Activated CD4-positive, alpha-beta T cell treated with anti-CD3 and anti-CD28 coated beads for 24 hours (primary cell): ENCODE data around the gene NKIRAS2.
A peak's percentile ranks its signal among the peaks of the same experiment; 100 is the strongest.
"Not testable (repeated sequence)": the region's sequence is repeated elsewhere in the genome, so short reads cannot be mapped to it uniquely, and the experiment has no call there.

Experiments
- DNase-seq, 2 donors: peaks; one replicate each; pipeline ENCODE4 v3.0.0-alpha.2; 2020; ENCODE audit warnings: low read depth in 2 of 2

Gene NKIRAS2

DNA sequence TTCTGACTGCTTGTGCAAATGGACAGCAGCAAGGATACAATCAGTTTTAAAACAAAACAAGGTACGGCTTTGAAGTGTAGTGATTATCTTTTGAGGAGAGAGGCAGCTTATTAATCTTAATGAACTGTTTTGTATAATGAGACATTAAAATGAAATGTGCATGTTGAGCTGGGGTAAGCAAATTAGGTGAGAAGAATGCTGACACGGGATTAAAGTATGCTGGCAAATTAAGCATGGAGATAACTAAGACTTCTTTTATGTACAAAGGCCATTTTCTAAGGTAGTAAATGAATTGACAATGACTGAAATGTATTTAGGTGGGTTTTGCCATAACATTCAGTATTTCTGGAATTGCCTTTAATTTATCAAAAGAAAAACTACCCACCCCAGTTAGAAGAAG, 21.4 kb upstream of the NKIRAS2 start:
- no peak for DNase-seq

DNA sequence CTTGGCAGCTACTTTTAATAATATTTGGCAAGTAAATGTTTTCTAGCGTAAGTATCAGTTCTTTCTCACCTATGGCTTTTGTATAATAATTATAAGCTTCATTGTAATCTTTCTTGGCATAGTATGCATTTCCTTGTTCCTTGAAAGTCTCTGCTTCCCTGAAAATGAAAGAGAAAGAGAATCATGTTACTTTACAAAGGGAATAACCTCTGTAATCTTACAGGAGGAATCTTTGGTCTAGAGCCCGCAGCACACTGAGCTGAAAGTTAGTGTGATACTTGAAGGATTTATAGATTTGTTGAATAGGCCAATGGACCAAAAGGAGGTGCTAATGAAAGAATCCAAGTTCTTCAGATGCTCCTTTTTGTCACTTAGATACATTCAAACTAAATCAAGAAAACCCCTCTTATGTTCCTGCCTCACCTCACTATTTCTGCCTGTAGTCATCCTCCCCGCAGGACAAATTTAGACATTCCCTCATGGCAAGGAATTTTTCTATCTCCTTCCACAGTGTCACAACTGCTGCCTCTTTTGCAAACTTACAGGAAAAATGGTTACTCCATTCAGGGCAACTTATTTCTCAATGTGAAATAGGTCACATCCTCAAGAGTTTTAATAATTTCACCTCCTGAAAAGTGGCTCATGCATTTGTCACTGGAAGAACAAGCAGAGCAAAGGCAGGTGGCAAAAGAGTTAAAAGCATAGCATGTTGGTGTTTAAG, 19.3 kb upstream of the NKIRAS2 start:
- DNase-seq = no peak

DNA sequence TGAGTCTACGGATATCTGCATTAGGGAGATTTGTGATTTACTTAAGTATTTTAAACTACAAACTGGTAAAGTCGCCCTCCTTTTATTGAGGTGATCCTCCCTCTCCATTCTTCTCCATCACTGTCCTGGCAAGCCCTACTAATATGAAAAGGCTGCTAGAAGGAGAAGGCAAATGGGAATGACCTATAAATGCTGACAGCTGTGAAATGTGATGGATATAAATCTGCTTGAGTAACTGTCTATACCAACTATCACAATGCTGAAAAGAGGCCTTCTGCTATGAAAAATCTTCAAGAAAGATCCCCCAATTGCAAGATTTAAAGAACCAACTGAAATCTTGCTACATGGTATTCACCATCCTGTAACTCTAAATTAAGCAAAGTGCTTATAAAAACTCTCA, 18.2 kb upstream of the NKIRAS2 start:
- DNase-seq = no peak

DNA sequence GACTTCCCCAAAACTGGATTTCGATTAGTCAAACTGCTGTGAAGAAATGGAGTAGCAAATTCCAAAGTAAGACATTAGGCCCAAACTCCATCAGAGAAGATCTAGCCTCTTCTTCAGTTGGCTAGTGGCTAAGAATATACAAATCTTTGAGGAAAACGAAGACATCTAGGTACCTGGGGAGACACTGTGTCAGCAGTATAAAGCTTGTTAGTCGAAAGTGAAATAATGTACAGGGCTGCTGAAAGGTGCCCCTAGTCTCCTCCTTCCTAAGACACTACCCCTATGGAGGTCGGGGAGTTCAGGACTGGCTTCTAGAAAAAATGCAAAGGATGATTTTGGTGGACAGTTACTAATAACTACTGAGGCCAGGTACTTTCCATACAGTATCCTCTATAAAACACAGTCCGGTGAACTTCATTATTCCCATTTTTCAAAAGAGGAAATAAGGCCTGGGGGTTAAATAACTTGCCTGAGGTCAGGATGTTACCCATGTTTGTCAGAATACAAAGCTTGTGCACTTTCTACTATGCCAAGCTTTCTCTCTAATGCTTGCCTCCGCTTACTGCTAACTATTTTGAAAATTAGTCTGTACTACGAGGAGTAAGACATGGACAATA, 17.6 kb upstream of the NKIRAS2 start:
- no peak for DNase-seq

DNA sequence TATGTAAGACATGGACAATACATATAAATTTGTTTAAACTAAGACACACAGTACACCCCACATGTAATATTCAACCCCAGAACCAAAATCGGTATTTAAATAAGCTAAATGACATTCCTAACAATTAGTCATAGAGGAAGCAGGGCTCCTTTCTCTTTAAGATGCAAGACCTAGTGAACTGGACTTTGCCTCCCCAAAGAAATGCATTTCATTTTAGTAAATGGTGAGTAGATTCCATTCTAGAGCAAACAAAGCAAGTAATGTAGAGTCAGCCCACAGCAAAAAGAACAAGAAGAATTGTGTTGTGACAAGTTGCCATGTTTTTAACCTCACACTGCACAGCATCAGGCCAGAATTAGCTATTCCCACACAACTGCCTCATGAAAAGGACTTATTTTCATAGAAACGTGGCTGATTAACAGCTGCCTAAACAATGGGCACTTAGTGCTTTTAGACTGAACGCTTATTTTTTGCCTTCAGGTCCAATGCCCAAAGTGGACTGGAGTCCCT, 17.0 kb upstream of the NKIRAS2 start:
- DNase-seq = no peak

DNA sequence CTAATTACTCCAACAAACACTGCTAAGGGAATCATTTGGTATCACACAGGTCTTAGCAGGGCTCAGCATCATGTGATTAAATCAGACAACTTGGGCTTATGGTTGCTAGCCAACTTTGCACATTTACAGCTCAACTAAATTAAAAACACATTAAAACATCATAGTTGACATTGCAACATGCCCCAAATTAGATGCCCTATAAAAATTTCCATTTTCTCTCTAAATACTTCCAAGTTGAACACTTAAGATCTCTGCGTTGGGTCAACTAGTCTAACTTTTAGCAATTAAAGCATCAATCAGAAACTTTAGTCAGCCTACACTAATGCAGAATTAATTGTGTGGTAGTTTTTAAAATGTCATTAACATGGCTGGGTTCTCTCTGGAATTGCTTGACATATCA, 14.7 kb upstream of the NKIRAS2 start:
- no peak for DNase-seq

DNA sequence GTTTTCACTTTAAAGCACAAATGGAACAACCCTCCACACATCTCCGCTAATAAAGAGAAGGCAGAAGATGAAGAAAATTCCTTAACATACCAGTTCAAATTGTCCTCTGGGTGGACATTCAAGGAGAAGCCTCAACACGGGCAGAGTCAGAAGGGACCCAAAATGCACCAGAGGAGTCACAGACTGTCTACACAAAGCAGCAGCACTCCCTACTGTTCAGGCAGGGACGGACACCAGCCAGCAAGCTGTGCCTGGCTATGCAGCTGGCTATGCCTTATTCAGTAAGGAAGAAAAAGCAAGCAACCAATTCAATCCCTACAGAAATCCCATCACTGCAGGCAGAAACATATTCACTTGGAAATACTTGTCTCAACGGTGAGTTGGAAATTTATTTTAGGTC, 10.7 kb upstream of the NKIRAS2 start:
- DNase-seq = no peak

DNA sequence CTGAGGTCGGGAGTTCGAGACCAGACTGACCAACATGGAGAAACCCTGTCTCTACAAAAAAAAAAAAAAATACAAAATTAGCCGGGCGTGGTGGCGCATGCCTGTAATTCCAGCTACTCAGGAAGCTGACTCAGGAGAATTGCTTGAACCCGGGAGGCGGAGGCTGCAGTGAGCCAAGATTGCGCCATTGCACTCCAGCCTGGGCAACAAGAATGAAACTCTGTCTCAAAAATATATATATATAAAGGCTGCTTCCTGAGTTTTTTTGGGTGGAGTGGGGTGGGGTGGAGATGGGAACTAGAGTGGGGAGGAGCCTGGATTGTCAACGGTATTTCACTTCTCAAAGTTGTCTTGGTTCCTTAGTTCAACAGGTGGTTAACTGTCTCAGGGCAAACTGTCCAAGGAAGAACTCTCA, 9.6 kb upstream of the NKIRAS2 start:
- DNase-seq = not testable (repeated sequence)

DNA sequence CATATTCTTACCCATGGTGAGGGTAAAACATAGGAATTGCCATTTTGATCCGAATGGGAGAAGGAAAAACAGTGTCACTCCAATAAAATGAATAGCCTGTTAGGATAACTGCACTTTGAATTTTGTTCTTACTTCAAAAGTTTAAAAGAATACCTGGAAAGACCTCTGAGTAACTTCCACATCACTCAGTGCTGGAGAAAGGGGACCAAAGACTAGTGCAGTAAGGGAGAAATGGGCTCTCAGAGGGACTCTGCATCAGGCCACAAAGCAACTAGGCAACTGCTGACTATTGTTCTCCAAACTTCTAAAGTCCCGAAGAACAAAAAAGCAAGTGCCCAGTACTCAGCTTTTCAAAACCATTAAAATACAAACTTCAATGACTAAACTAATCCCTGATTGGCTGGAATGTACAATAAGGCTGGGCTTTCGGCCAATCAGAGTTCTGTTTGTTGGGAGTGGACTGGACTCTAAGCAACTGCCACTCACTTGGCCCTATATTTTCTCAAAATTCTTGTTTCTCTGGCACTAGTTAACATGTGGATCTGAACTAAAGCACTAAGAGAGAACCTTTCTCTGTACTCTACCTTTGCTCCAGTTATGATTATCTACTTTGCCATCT, 8.9 kb upstream of the NKIRAS2 start:
- DNase-seq = no peak

DNA sequence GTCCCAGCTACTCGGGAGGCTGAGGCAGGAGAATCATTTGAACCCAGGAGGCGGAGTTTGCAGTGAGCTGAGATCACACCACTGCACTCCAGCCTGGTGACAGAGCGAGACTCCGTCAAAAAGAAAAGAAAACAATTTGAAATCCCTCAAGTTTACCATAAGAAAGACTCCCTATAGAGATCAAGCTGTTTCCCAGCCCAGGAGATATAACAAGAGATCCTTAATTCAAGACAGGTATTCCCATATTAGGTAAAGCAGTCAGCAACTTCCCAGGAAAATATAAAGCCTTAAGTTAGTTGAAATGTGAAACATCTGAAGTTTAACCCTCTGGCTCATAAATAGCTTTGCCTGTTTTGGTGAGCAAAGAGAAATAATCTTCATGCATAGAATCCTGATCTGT, 7.5 kb upstream of the NKIRAS2 start:
- DNase-seq = not testable (repeated sequence)

DNA sequence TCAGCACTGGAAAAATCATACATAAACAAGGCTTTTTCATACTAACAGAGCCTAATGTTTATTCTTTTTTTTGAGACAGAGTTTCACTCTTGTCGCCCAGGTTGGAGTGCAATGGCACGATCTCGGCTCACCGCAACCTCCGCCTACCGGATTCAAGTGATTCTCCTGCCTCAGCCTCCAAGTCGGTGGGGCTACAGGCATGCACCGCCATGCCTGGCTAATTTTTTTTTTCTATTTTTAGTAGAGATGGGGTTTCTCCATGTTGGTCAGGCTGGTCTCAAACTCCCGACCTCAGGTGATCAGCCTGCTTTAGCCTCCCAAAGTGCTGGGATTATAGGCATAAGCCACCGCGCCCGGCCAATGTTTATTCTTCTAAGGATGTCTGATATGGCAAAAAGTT, 6.2 kb upstream of the NKIRAS2 start:
- DNase-seq = not testable (repeated sequence)

DNA sequence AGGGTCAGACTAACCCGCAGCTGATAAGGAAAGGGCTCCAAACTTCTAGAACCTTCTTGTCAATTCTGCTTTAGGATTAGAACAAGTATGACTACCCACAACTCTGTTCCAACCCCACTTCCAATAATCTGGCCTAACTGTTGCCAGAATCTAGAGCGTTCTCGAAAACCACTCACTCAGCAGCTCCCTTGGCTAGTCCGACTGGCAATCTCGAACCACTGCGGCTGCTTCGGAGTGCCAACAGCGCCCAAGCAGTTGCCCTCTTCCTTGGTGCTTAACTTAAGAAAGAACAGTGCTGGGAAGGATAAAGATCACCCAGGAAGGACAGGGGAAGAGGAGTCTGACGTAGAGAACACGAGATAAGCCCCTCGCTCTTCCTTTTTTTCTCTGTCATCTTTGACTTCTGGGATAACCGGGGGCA, 3.5 kb upstream of the NKIRAS2 start:
- no peak for DNase-seq

DNA sequence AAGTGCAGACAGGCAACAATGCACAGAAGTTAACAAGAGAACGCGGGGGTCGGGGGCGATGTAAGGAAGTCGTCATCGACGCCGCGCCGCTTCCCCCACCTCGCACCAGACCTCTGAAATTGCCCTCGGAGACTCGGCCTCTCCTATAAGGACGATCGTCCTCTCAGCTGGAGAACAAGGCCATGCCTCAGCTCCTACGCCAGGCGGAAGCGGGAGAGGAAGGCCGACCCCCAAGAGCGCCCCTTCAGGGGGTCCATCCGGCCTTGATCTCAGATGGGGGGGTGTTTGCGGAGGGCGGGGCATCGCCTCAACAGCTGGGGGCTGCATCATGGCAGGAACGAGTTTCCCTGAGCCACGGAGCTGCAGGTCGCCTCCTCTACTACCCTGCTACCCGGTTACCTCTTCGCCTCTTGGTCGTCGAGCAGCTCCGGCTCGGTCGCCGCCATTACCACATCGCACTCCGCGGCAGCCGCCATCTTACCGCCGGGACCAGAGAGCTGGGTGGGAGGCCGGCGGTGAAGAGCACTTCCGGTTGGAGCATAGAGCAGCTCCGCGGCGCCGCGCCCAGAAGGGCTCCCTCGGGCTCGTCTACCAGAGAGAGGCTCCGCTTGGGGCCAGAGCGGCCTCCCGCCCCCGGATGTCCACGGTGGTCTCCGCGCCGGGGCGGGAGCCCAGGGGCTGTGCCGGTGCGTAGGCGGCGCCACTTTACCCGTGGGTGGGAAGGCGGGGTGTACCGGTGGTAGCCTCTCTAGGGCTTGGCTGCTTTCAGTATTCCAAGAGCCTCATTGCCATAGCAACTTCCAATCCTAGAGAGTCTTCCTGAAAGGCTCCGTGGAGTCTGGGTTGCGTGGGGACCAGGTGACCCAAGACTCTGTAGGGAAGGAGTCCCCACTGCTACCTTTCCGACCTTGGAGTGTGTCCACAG, 2.7 kb upstream of the NKIRAS2 start, which contains the start of gene DNAJC7:
DNAJC7 (minus strand) TSS at position 499 of the 925 bp plus-strand sequence; CDS start at position 476, 23 bp downstream.
- DNase-seq = peak; percentile 78 to 81

DNA sequence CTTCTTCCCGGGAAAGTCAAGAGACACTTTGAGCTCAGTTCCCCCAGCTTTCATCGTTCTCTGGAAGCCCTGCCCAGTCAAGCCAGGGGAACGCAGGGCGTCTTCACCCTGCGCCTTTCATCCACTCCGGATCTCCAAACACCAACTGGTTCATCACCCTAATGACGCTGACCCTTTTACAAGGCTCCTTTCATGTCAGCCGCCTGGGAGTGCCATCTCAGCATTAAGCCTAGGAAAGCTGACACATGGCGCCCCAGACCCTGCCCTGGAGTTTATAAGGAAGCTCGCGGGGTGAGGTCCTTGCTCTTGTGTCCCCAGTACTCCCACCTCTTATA, 2.1 kb upstream of the NKIRAS2 start:
- no peak for DNase-seq

DNA sequence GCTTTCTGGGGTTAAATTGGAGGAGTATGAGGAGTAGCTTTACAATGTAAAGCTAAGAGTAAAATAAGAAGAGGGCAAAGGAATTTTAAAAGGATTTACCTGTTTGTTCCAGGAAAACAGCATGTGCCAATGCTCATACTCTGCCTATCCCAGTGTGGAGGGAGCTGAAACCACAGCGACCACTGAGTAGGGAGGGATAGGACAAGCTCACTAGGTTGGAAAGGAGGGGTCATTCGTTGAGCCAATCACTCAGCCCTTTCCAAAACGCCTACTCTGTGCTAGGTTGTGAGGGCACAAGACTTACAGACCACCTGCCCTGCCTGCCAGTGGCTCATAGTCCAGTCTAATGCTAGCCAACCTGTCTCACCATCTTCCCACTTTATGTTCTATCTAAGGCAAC, 1.6 kb upstream of the NKIRAS2 start:
- DNase-seq = no peak

DNA sequence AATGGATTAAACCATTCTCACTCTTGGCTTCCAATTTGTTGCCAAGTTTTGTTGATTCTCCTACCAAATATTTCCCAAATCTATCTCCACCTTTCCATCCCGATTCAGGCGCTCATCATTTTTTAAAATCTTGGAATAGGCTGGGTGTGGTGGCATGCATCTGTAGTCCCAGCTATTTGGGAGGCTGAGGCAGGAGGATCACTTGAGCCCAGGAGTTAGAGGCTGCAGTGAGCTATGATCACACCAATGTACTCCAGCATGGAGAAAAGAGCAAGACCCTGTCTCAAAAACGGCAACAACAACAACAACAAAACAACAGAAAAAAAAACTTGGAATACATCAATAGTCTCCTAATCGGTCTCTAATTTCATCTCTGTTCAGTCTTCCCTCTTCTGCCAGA, 902 bp upstream of the NKIRAS2 start:
- no peak for DNase-seq

DNA sequence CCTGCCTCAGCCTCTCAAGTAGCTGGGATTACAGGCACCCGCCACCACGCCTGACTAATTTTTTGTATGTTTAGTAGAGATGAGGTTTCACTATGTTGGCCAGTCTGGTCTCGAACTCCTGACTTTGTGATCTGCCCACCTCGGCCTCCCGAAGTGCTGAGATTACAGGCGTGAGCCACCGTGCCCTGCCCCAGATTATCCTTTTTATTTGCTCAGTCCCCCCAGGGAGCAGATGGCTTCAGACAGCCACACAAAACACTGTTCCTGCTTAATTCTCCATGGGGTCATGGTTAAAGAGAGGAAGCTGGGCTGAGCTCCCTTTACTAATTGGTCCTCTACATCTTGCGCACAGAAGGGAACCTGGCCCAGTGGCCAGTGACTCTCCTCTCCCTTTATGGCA, 955 bp downstream of the NKIRAS2 start:
- DNase-seq = not testable (repeated sequence)

DNA sequence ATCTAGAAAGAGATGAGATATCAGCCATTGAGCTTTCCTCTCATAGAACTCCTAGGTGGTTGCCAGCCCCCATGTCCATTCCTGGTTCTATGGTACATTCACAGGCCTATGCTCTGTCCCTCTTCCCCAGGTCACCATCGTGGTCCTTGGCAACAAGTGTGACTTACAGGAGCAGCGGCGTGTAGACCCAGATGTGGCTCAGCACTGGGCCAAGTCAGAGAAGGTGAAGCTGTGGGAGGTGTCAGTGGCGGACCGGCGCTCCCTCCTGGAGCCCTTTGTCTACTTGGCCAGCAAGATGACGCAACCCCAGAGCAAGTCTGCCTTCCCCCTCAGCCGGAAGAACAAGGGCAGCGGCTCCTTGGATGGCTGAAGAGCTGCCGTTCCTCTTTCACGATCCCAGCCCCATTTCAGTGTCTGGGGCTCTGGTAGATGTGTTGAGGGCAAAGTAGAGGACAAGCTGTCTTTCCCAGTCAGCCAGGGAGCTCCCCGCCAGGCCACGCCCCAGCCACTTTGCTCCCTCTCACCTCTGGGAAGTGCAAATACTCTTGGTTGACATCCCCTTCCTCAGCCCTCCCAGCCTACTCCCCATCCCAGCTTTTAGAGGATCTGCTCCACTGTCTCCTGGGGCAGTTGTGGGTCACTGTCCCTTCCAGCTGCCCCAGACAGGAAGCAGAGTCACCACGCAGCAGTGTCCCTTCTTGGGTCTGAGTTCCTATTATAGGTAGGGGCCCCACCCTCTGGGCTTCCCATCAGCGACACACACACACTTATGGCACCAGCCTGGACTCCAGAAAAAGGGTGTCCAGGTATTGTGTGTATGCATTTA, 3.8 kb downstream of the NKIRAS2 start:
- DNase-seq = no peak

DNA sequence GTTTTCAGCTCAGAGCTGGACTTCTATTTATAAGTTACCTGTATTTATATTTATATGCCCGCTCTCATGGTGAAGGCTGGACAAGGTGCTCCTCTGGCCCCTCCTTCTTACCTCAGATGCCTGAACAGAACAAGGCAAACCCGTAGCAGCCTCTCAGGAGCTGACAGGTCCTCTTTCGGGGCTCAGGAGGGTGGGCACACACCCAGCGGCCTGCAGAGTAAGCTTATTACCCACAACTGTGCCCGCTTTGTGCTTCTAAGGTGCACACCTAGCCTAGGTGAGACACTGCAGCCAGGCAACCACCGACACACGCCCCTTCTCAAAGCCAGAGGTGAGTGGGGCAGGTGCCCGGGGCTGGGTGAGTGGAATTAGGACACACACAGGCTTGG, 5.3 kb downstream of the NKIRAS2 start:
- no peak for DNase-seq

DNA sequence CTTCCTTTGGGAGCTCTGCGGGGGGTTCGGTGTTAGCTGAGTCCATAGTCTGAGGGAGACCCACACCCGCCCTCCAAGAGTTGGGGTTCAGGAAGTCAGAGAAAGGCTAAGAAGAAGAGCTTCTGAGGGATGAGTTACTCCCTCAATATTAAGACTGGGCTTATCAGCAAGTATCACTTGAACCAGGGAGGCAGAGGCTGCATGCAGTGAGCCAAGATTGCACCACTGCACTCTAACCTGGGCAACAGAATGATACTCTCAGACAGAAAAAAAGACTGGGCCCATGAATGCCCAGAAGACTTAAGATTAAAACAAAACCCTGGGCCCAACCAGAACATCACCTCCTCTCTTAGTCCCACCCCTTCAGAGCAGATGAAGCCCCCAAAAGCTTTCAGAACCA, 6.0 kb downstream of the NKIRAS2 start:
- DNase-seq = no peak
